Endothelial cell of umbilical vein (primary cell): Measurements from ENCODE around the gene KMT5B. TPM values are rescaled to one million over a fixed set of nuclear protein-coding genes. Genes with fewer than 3 reads are reported as not detected.

ENCODE experiments used
- BruUV-seq: library from RNA; stranded (reverse); fragments of 400-500 nt; replicated peaks from 2 replicates; lab custom pipeline; 2021; lab: Mats Ljungman, UMichigan
- CTCF ChIA-PET: fragments of 300-600, 350-600 bp; sonication (Branson Sonifier 250); formaldehyde crosslinking; loops from one replicate; lab custom pipeline; 2021; ENCODE audit warnings: antibody characterized with exemption, inconsistent platforms; lab: Charles Lee
- POLR2A ChIA-PET: fragments of 300-600, 350-600 bp; sonication (Branson Sonifier 250); formaldehyde crosslinking; loops from one replicate; lab custom pipeline; 2021; ENCODE audit warnings: antibody characterized with exemption, inconsistent platforms; lab: Charles Lee
- DNase-seq: peaks from one replicate; pipeline ENCODE4 v3.0.0-alpha.2; 2011; ENCODE audit warnings: low read depth, low spot score
- FAIRE-seq: peaks from 2 replicates; lab custom pipeline; 2011; peaks lifted over from hg19 to GRCh38; lab: Jason Lieb, UNC
- H2AFZ ChIP-seq: 2 replicates; pipeline ENCODE4 v1.6.0; 2012; ENCODE audit warnings: low read depth, low read length, control low read depth, inconsistent platforms
- H3K27ac ChIP-seq: 2 replicates; pipeline ENCODE4 v1.5.1; 2011; ENCODE audit warnings: low read depth, mild to moderate bottlenecking, control low read depth, low read length, moderate library complexity; ENCODE audit not compliant: insufficient read depth
- H3K27me3 ChIP-seq, 2 experiments: 2 replicates each; pipeline versions ENCODE4 v1.6.0 to v1.6.1; 2011; ENCODE audit warnings: low read length in 2 of 2, mixed read lengths in 1 of 2; ENCODE audit not compliant: control insufficient read depth in 2 of 2, insufficient read depth in 2 of 2
- H3K36me3 ChIP-seq, 2 experiments: 2 replicates in 1 of 2; 3 replicates in 1 of 2; pipeline ENCODE4 v1.5.1; 2011; ENCODE audit warnings: low read length in 2 of 2, mild to moderate bottlenecking in 1 of 2, moderate library complexity in 1 of 2; ENCODE audit not compliant: control insufficient read depth in 2 of 2, insufficient read depth in 2 of 2; ENCODE audit errors: extremely low read depth in 1 of 2
- H3K4me1 ChIP-seq: 3 replicates; pipeline ENCODE4 v1.5.1; 2011; ENCODE audit warnings: mild to moderate bottlenecking, low read length; ENCODE audit not compliant: control insufficient read depth, insufficient read depth; ENCODE audit errors: extremely low read depth
- H3K4me2 ChIP-seq: 2 replicates; pipeline ENCODE4 v1.6.1; 2011; ENCODE audit warnings: low read length, control low read depth, mixed read lengths; ENCODE audit not compliant: insufficient read depth
- H3K4me3 ChIP-seq, 3 experiments: fragments of 200-600 bp in 1 of 3; sonication (generic), shearing (Covaris generic) in 1 of 3; replicated peaks in 1 of 3; 2 replicates each; pipeline ENCODE4 v1.5.1; 2011 to 2016; ENCODE audit warnings: control low read depth in 3 of 3, low read length in 3 of 3, mild to moderate bottlenecking in 2 of 3, inconsistent platforms in 1 of 3, low read depth in 1 of 3, moderate library complexity in 1 of 3; ENCODE audit not compliant: insufficient read depth in 1 of 3
- H3K79me2 ChIP-seq: 2 replicates; pipeline ENCODE4 v1.6.0; 2012; ENCODE audit warnings: low read length, inconsistent platforms; ENCODE audit not compliant: control insufficient read depth, insufficient read depth
- H3K9ac ChIP-seq: replicated peaks from 2 replicates; pipeline ENCODE3; 2011; ENCODE audit warnings: low read length, control low read depth; ENCODE audit not compliant: insufficient read depth; ENCODE audit errors: extremely low read depth
- H3K9me1 ChIP-seq: replicated peaks from 3 replicates; pipeline ENCODE4 v1.6.0; 2011; ENCODE audit warnings: mild to moderate bottlenecking, low read length; ENCODE audit not compliant: control insufficient read depth, insufficient read depth; ENCODE audit errors: extremely low read depth
- H3K9me3 ChIP-seq: replicated peaks from 2 replicates; pipeline ENCODE4 v1.5.1; 2012; ENCODE audit warnings: low read length, inconsistent platforms; ENCODE audit not compliant: control insufficient read depth, insufficient read depth
- H4K20me1 ChIP-seq: replicated peaks from 2 replicates; pipeline ENCODE3; 2011; ENCODE audit warnings: mild to moderate bottlenecking, low read length; ENCODE audit not compliant: control insufficient read depth, insufficient read depth; ENCODE audit errors: extremely low read depth
- CTCF ChIP-seq, 2 donors: IDR thresholded peaks; 1 replicate in 1 of 2; 2 replicates in 1 of 2; pipeline ENCODE4 v1.5.1; 2011; ENCODE audit warnings: low read length in 2 of 2, mild to moderate bottlenecking in 2 of 2, moderate library complexity in 2 of 2, control low read depth in 1 of 2, inconsistent platforms in 1 of 2, low read depth in 1 of 2; ENCODE audit not compliant: insufficient read depth in 1 of 2; ENCODE audit errors: extremely low read depth in 1 of 2
- EZH2 ChIP-seq: IDR thresholded peaks from 2 replicates; pipeline ENCODE4 v1.6.1; 2012; ENCODE audit warnings: borderline replicate concordance, low read depth, mild to moderate bottlenecking, moderate library complexity, low read length, inconsistent platforms; ENCODE audit not compliant: severe bottlenecking
- FOS ChIP-seq: IDR thresholded peaks from 2 replicates; pipeline ENCODE4 v1.6.1; 2011; ENCODE audit warnings: mild to moderate bottlenecking, low read length, moderate library complexity, borderline replicate concordance; ENCODE audit not compliant: insufficient read depth
- GATA2 ChIP-seq: IDR thresholded peaks from 2 replicates; pipeline ENCODE4 v1.7.0; 2011; ENCODE audit warnings: low read depth, mild to moderate bottlenecking, moderate library complexity, mixed read lengths, low read length; ENCODE audit not compliant: insufficient read length, insufficient read depth
- JUN ChIP-seq: IDR thresholded peaks from 2 replicates; pipeline ENCODE4 v1.6.1; 2011; ENCODE audit warnings: borderline replicate concordance, low read depth; ENCODE audit not compliant: insufficient read length, insufficient read depth
- MAX ChIP-seq: IDR thresholded peaks from 2 replicates; pipeline ENCODE4 v1.6.1; 2011; ENCODE audit not compliant: insufficient read depth, insufficient read length
- MYC ChIP-seq: IDR thresholded peaks from one replicate; pipeline ENCODE4 v1.6.1; 2011; ENCODE audit warnings: mild to moderate bottlenecking, low read depth, low read length
- POLR2A ChIP-seq: IDR thresholded peaks from 2 replicates; pipeline ENCODE4 v1.6.1; 2012; ENCODE audit warnings: low read depth, mild to moderate bottlenecking, control low read depth, low read length
- POLR2AphosphoS5 ChIP-seq: IDR thresholded peaks from 2 replicates; pipeline ENCODE4 v1.6.1; 2012; ENCODE audit warnings: low read depth, mild to moderate bottlenecking, control low read depth, low read length, moderate library complexity; ENCODE audit not compliant: insufficient read depth
- dilution Hi-C: fragments of 300-500 bp; cut with MboI; formaldehyde crosslinking; loops from one replicate; pipeline ENCODE4 v1.15.0; 2019; ENCODE audit warnings: low sequenced_read_pairs; ENCODE audit not compliant: extremely low pct_ligation_motif_present
- intact Hi-C: fragments of 100-400 bp; cut with micrococcal nuclease; formaldehyde crosslinking; loops from one replicate; pipeline ENCODE4 v1.10.0; 2022
- polyA plus RNA-seq, 4 experiments: library from polyadenylated mRNA; depleted of rRNA in 3 of 4; stranded (reverse) in 3 of 4; unstranded in 1 of 4; fragments of >200 nt; gene quantifications; 2 replicates each; pipeline versions ENCODE4 v1.2.1 to v1.2.3, GENCODE V29; 2011 to 2012; ENCODE audit warnings: missing spikeins in 1 of 4
- total RNA-seq: library from RNA; stranded (reverse); gene quantifications from 2 replicates; pipeline ENCODE4 v1.2.3, GENCODE V29; 2021

KMT5B gene
- total and polyA plus RNA-seq, 2 donors (not counting 3 experiments of a cell fraction or from before 2014, with no cell fraction given) = 10.1 to 36.3 TPM

GRCh38 chr11:68226421-68226820 lies 13.3 kb upstream of the KMT5B start:
- DNase-seq = no peak
- H3K27ac ChIP-seq = no peak overlapping the region
- H3K36me3 ChIP-seq = no peaks in the 10 kb centered on the region
- dilution Hi-C loops (no loop called here), intact Hi-C loops (no loop called here)
- no peak for TF ChIP-seq MAX
- no peak for TF ChIP-seq CTCF (IDR thresholded peaks at IDR 0.05; ENCODE audit: extremely low read depth in 1 of 2, insufficient read depth in 1 of 2, low read depth in 1 of 2, low read length in 2 of 2)
- TF ChIP-seq GATA2 = no peak
- no peak for TF ChIP-seq JUN
- no peak for TF ChIP-seq EZH2
- TF ChIP-seq POLR2AphosphoS5 = no peak
- TF ChIP-seq MYC = no peak
- TF ChIP-seq POLR2A = no peak
- no peak for TF ChIP-seq FOS
- ChIA-PET CTCF (no interaction called here), POLR2A (no interaction called here)
- no peak overlapping the region for H3K9ac ChIP-seq
- H3K4me3 ChIP-seq = no peak overlapping the region
- no peak for FAIRE-seq
- BruUV-seq = no TSS peak
- no peaks in the 10 kb centered on the region for H3K9me1 ChIP-seq
- no peaks in the 10 kb centered on the region for H3K79me2 ChIP-seq
- no peak overlapping the region for H3K4me2 ChIP-seq
- no peak overlapping the region for H2AFZ ChIP-seq
- peaks cover under 1 to 2% of the 10 kb centered on the region in 2 experiments for H3K27me3 ChIP-seq
- no peaks in the 10 kb centered on the region for H3K4me1 ChIP-seq
- no peaks in the 10 kb centered on the region for H4K20me1 ChIP-seq
- H3K9me3 ChIP-seq = no peaks in the 10 kb centered on the region
